Panc1 (cell line): ENCODE measurements around the gene PHLPP1.

Source experiments
- CTCF ChIP-seq: fragments of 450-650 bp; IDR thresholded peaks from 2 replicates; pipeline ENCODE4 v1.5.1; 2017; ENCODE audit warnings: mild to moderate bottlenecking
- POLR2AphosphoS5 ChIP-seq: IDR thresholded peaks from 2 replicates; pipeline ENCODE4 v1.6.1; 2012; ENCODE audit warnings: mild to moderate bottlenecking, low read depth, low read length, moderate library complexity
- REST ChIP-seq, 2 experiments: IDR thresholded peaks; 2 replicates each; pipeline ENCODE4 v1.6.1; 2011 to 2012; ENCODE audit warnings: low read depth in 2 of 2, control low read depth in 1 of 2, low read length in 1 of 2, mild to moderate bottlenecking in 1 of 2, moderate library complexity in 1 of 2; ENCODE audit not compliant: insufficient read depth in 1 of 2
- TCF7L2 ChIP-seq: IDR thresholded peaks from 2 replicates; pipeline ENCODE4 v1.6.1; 2011; ENCODE audit warnings: mild to moderate bottlenecking, low read depth, low read length, inconsistent platforms

GRCh38 chr18:62741584-62741983, 26.2 kb downstream of the PHLPP1 start:
- TF ChIP-seq CTCF (no peak), POLR2AphosphoS5 (no peak), REST (IDR thresholded peaks at IDR 0.05; ENCODE audit: insufficient read depth in 1 of 2, low read depth in 2 of 2, low read length in 1 of 2) (no peak), TCF7L2 (no peak)
